T1000 (cell line): ENCODE measurements around the gene CPSF7.

Source experiments
- DNase-seq: peaks from one replicate; lab custom pipeline; 2025; ENCODE audit warnings: mixed read lengths; lab: John Stamatoyannopoulos, UW

CPSF7 gene

DNA sequence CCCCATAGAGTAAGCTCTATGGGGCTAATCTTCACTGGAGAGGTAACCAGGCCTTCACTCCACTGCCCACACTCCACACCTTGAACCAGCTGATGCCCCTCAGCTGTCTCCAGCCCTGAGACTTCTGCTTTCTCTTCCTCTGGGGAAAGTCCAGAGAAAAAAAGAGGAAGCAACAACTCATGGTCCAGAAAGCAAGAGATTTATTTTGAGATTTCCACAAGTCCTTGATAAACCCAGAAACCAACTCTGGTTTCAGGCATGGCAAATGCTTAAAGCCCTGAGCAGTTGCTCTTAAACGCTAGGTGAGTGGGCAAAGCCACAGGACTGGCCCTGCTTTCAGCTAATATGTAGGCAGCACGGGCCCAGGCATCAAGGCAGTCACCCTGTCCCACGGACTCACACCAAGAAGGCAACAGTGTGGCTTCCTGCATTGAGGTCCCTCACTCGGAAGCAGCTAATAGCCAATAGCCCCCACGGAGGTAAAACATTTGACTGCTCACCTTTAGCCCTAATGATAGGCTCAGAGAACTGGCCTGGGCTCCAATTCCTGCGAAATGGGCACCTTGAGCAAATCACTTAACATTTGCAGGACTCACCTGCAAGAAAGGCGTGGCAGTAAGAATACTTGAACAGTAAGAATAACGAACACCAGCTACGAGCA lies 72.4 kb downstream of the CPSF7 start:
- no peak for DNase-seq

- DNase-seq, result no peak
Measured at GRCh38 chr11:61356706-61357105, 73.1 kb downstream of the CPSF7 start.

DNA sequence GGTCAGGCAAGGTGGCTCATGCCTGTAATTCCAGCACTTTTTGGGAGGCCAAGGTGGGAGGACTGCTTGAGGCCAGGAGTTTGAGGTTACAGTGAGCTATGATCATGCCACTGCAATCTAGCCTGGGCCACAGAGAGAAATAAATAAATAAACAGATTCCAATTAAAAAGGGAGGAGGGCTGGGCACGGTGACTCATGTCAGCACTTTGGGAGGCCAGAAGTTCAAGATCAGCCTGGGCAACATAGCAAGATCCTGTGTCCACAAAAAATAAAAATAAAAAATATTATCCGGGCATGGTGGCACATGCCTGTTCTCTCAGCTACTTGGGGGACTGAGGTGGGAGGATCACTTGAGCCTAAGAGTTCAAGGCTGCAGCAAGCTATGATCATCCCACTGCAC lies 75.6 kb downstream of the CPSF7 start:
- DNase-seq, result no peak

DNA sequence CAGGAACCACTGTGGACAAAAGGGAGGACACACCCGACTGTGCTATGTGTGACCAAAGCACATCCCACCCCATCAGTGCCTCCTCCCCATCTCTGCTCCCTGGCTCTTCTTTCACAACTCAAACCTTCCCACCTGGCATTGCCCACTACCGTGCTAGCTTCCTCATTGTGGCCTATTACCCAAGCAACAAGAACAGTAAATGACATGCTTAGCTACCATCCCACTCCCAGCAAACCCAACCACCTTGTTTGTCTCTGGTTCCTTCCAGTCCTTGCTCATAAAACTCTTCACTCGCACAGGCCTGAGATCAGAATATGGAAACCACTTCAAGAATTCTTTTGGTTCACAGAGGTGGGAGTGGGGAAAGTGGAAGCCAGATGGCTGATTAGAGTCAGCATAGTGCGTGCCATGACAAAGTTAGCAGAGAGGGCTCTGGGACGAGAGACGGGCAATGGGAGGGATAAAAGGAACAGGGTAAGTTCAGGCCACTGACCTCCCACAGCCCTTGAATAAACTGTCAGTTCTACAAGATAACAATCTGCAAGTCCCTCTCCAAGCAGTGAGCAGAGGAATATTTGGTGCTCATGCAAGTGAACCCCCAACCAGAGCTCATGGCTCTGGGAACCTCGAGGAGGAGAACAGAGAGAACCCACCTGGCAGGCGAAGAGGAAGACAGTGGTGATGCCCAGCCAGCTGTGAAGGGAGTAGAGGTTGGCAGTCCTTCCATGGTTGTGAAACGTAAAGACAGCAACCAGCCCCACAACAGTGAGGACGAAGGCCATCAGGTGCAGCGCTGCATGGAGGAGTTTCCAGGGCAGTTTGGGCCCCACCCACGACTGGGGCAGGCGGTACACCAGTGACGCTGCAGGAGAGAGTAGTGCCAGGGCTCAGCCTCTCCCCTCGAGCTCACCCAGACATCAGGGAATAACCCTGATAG lies 76.4 kb downstream of the CPSF7 start:
- no peak for DNase-seq
